Spleen (tissue), 11 donors: ENCODE results near the gene ADD3. TPM values are rescaled to one million over a fixed set of nuclear protein-coding genes. Genes with fewer than 3 reads are reported as not detected.
"Not testable (repeated sequence)": the region's sequence is repeated elsewhere in the genome, so short reads cannot be mapped to it uniquely, and the experiment has no call there.

Experiments
- DNase-seq: peaks from one replicate; pipeline ENCODE4 v3.0.0-alpha.2; 2020
- H3K27ac ChIP-seq, 8 donors: fragments of 200-600 bp; sonication (generic) in 7 of 8; 1 replicate in 4 of 8; 2 replicates in 4 of 8; pipeline versions ENCODE4 v1.5.0 to v1.8.0; 2016 to 2021; ENCODE audit warnings: inconsistent platforms in 4 of 8, mild to moderate bottlenecking in 4 of 8, moderate library complexity in 1 of 8
- H3K27me3 ChIP-seq, 7 donors: fragments of 200-600 bp; sonication (generic) in 6 of 7; replicated peaks in 1 of 7; 1 replicate in 4 of 7; 2 replicates in 3 of 7; pipeline versions ENCODE4 v1.5.0 to v1.8.0; 2016 to 2021; ENCODE audit warnings: inconsistent platforms in 3 of 7, mild to moderate bottlenecking in 1 of 7
- H3K36me3 ChIP-seq, 6 donors: fragments of 200-600 bp; sonication (generic) in 5 of 6; 1 replicate in 4 of 6; 2 replicates in 2 of 6; pipeline versions ENCODE4 v1.5.0 to v1.8.0; 2016 to 2021; ENCODE audit warnings: inconsistent platforms in 2 of 6
- H3K4me1 ChIP-seq, 6 donors: fragments of 200-600 bp; sonication (generic) in 5 of 6; 1 replicate in 3 of 6; 2 replicates in 3 of 6; pipeline versions ENCODE4 v1.5.0 to v1.8.0; 2016 to 2021; ENCODE audit warnings: inconsistent platforms in 3 of 6
- H3K4me3 ChIP-seq, 8 donors: fragments of 200-600 bp; sonication (generic) in 7 of 8; 1 replicate in 4 of 8; 2 replicates in 4 of 8; pipeline versions ENCODE4 v1.5.0 to v1.8.0; 2016 to 2021; ENCODE audit warnings: inconsistent platforms in 4 of 8, mild to moderate bottlenecking in 4 of 8, moderate library complexity in 2 of 8
- H3K9me3 ChIP-seq, 8 donors: fragments of 200-600 bp; sonication (generic) in 7 of 8; 1 replicate in 4 of 8; 2 replicates in 4 of 8; pipeline versions ENCODE4 v1.5.0 to v1.8.0; 2016 to 2021; ENCODE audit warnings: inconsistent platforms in 4 of 8
- POLR2A ChIP-seq, 3 donors: fragments of 450-650 bp; IDR thresholded peaks; one replicate each; pipeline ENCODE4 v1.5.1; 2017; ENCODE audit warnings: antibody characterized with exemption in 3 of 3, mild to moderate bottlenecking in 1 of 3
- POLR2AphosphoS5 ChIP-seq, 3 donors: sonication (generic); formaldehyde crosslinking; IDR thresholded peaks; one replicate each; pipeline ENCODE4 v1.5.1; 2017; ENCODE audit warnings: antibody characterized with exemption in 3 of 3
- WGBS, 5 donors: extraction: QIAGEN DNeasy Blood & Tissue Kit in 3 of 5; methylation state at CpG; one replicate each; pipeline versions ENCODE4 v1.1.5 to v1.1.7; 2013 to 2018; 5-methylcytosine and 5-hydroxymethylcytosine counted together
- intact Hi-C: fragments of 100-400 bp; cut with DNase I; formaldehyde crosslinking; loops from one replicate; pipeline ENCODE4 v1.15.0; 2023; ENCODE audit warnings: low total_unique reads
- polyA plus RNA-seq, 3 donors: library from polyadenylated mRNA; stranded (reverse); fragments of 200-250 nt; gene quantifications; one replicate each; pipeline ENCODE4 v1.2.1, GENCODE V29; 2013
- total RNA-seq, 7 donors: library from RNA; depleted of rRNA in 3 of 7; stranded (reverse); fragments of >200 nt in 3 of 7; fragmentation: NEBNext Ultra II Directional in 4 of 7; extraction: Animal tissue kit (Norgen Biotek cat#: 25700) in 4 of 7; gene quantifications; one replicate each; pipeline versions ENCODE4 v1.1.0 to v1.2.1, GENCODE V29; 2016 to 2021
- TF ChIP-seq, protein P1 (sequence below), 11 experiments: fragments of 200-600 bp in 7 of 11; fragments of 450-650 bp in 4 of 11; sonication (generic) in 4 of 11; IDR thresholded peaks in 8 of 11; conservative IDR thresholded peaks in 3 of 11; 1 replicate in 7 of 11; 2 replicates in 4 of 11; pipeline versions ENCODE4 v1.4.0 to v1.8.0; 2016 to 2021; ENCODE audit warnings: antibody characterized with exemption in 11 of 11, inconsistent platforms in 4 of 11, mild to moderate bottlenecking in 1 of 11
- donor health status: healthy with polysubstance abuse.
- donor health status: DM: no; HTN: no; CAD: no; lungs with moderate emphysema.
- donor health status: DM: no; HTN: no; CAD: no.
- donor health status: Bipolar disorder and iron deficiency.
- donor health status: healthy.
- donor health status: DM: no; HTN: no; CAD: no.
- donor health status: DM: yes; HTN: yes; CAD: no.

The ADD3 gene
- total and polyA plus RNA-seq, 10 donors: 35.0 to 155 (median 94.9) TPM

DNA sequence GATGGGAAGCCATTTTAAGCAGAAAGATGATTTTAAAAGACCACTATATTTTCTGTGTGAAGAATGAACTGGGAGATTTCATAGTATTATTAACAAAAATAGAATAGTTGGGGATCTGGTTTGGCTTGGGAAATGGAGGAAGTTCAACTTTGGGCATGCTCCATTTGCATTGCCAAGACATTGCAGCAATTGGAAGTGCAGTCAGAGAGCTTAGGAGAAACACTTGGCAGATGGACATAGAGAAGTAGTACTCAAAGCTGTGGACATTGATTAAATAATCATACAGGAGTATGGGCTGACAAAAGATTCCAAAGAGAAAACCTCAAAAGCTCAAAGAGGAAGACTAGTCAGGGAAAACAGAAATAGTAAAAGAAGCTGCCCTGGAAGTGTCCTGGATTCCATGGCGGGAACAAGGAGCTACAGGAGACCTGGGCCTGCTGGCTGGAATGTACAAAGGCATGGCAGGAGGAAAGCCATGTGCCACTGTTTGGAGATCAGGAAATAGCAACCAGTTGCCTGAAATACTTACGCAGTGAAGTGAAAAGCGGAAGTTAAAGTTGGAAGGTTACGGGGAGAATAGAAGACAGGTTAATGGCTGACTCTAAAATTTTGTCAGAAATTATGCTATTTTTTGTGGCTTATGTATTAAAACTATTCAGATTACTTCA lies 106.0 kb downstream of the ADD3 start:
- no peaks in the 10 kb centered on the region for H3K9me3 ChIP-seq
- no peak overlapping the region for H3K4me3 ChIP-seq
- no peak for DNase-seq
- H3K27ac ChIP-seq: peak overlapping the region in 1 of 8 donors; percentile 4
- H3K27me3 ChIP-seq: no peaks in the 10 kb centered on the region
- H3K36me3 ChIP-seq: peaks cover 0 to 84% (median 47%) of the 10 kb centered on the region in 6 donors
- 70 to 95% (median 87%) methylated on average over 4 of the region's 4 CpGs for WGBS, 5 donors
- H3K4me1 ChIP-seq: peaks cover 0 to 7% (median 0%) of the 10 kb centered on the region in 6 donors
- TF ChIP-seq, protein P1, sequence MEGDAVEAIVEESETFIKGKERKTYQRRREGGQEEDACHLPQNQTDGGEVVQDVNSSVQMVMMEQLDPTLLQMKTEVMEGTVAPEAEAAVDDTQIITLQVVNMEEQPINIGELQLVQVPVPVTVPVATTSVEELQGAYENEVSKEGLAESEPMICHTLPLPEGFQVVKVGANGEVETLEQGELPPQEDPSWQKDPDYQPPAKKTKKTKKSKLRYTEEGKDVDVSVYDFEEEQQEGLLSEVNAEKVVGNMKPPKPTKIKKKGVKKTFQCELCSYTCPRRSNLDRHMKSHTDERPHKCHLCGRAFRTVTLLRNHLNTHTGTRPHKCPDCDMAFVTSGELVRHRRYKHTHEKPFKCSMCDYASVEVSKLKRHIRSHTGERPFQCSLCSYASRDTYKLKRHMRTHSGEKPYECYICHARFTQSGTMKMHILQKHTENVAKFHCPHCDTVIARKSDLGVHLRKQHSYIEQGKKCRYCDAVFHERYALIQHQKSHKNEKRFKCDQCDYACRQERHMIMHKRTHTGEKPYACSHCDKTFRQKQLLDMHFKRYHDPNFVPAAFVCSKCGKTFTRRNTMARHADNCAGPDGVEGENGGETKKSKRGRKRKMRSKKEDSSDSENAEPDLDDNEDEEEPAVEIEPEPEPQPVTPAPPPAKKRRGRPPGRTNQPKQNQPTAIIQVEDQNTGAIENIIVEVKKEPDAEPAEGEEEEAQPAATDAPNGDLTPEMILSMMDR (IDR thresholded peaks at IDR 0.05 in 8 of 11, conservative IDR thresholded peaks at IDR 0.05 in 3 of 11): no peak
- no peak for TF ChIP-seq POLR2AphosphoS5 (IDR thresholded peaks at IDR 0.05)
- TF ChIP-seq POLR2A (IDR thresholded peaks at IDR 0.05): no peak
- intact Hi-C loops: no loop called here

DNA sequence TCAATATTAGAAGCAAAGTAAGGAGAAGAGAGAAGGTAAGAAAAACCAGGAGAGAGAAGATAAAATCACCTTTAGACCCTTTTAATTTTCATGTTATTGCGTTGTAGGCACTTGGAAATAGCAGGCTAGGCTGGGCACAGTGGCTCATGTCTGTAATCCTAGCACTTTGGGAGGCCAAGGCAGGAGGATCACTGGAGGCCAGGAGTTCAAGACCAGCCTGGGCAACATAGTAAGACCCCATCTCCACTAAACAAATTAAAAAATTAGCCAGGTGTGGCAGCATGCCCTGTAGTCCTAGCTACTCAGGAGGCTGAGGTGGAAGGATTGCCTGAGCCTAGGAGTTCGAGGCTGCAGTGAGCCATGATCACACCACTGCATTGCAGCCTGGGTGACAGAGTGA lies 106.9 kb downstream of the ADD3 start:
- DNase-seq, H3K9me3 ChIP-seq, H3K4me1 ChIP-seq, intact Hi-C loops, H3K27ac ChIP-seq, H3K27me3 ChIP-seq, H3K4me3 ChIP-seq: not testable (repeated sequence)
- WGBS, 5 donors: 93 to 98% (median 97%) methylated on average over 2 of the region's 2 CpGs
- H3K36me3 ChIP-seq: peaks cover 0 to 92% (median 55%) of the 10 kb centered on the region in 6 donors

DNA sequence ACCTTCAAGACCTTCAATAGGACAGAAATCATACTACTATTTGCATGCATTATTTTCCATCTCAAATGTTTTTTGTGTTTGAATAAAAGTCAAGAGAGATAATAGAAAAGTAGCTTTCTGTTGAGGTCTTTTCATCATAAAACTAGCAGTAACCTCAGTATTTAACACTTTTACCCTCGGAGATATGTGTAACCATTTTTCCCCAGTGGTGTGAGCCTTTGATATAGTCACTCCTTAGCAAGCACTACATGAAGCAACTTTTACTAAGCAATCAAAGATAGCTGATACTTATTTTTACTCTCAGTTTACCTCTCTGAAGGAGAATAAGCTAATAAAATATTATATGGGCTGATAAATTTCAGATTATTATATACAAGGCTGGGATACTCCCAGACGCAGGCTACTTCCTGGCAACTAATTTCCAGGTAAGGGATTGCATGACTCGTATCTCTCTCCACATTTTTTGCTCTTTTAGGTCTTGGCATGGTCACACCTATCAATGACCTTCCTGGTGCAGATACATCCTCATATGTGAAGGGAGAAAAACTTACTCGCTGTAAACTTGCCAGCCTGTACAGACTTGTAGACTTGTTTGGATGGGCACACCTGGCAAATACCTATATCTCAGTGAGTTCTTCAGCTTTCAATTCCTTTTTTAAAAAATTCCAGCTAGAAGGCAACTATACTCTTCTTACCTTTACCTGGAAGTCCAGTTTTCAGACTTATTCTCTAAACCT lies 108.2 kb downstream of the ADD3 start:
- H3K4me1 ChIP-seq: peaks cover 0 to 10% (median 0%) of the 10 kb centered on the region in 6 donors
- H3K4me3 ChIP-seq: no peak overlapping the region
- no peak for DNase-seq
- H3K9me3 ChIP-seq: no peaks in the 10 kb centered on the region
- no peak for TF ChIP-seq POLR2AphosphoS5 (IDR thresholded peaks at IDR 0.05)
- TF ChIP-seq, protein P1 (IDR thresholded peaks at IDR 0.05 in 8 of 11, conservative IDR thresholded peaks at IDR 0.05 in 3 of 11): no peak
- TF ChIP-seq POLR2A (IDR thresholded peaks at IDR 0.05): no peak
- no peak overlapping the region for H3K27ac ChIP-seq
- H3K27me3 ChIP-seq: no peaks in the 10 kb centered on the region
- WGBS, 5 donors: 88 to 93% (median 91%) methylated on average over 4 of the region's 4 CpGs
- peaks cover 0 to 97% (median 58%) of the 10 kb centered on the region in 6 donors for H3K36me3 ChIP-seq
- intact Hi-C loops: no loop called here

DNA sequence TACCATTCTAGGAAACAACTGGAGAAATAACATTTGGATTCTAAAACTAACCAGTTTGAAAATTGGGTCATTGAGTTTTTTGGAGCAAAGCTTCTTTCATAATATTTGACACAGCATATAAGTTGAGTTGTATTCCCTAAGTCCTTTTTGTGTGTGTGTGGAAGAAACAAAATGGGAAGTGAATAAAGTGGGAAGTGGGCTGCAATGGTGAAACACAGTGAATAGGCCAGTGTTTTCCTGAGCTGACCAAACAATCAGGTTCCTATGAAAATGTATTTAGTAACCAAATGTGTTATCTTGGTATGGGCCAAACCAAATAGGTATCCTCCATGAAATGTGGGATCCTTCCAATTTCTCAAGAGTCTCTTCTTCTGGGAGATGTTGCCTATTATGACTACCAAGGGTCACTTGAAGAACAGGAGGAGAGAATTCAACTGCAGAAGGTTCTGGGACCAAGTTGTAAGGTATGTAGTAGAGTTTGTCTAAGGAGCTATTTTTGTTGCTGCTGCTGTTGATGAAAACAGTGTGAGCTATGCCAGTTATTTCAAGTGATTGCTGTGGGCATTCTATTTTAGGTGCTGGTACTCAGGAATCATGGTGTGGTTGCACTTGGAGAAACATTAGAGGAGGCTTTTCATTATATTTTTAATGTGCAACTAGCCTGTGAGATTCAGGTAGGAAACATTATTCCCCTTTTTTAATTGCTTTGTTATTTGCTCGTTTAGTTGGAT lies 111.3 kb downstream of the ADD3 start:
- Histone ChIP-seq H3K9me3 (no peaks in the 10 kb centered on the region), H3K36me3 (peaks cover 0 to 97% (median 51%) of the 10 kb centered on the region in 6 donors), H3K4me1 (peaks cover 0 to 10% (median 0%) of the 10 kb centered on the region in 6 donors), H3K27me3 (no peaks in the 10 kb centered on the region), H3K27ac (peak overlapping the region in 2 of 8 donors; percentile 1 to 11), H3K4me3 (no peak overlapping the region)
- 81 to 93% (median 89%) methylated on average over 1 of the region's 1 CpG for whole genome bisulfite sequencing, 5 donors
- no peak for DNase-seq
- TF ChIP-seq, protein P1 (IDR thresholded peaks at IDR 0.05 in 8 of 11, conservative IDR thresholded peaks at IDR 0.05 in 3 of 11): no peak
- intact Hi-C loops: no loop called here
